ENCODE data around the gene ATP5MC3.

The ATP5MC3 gene

DNA sequence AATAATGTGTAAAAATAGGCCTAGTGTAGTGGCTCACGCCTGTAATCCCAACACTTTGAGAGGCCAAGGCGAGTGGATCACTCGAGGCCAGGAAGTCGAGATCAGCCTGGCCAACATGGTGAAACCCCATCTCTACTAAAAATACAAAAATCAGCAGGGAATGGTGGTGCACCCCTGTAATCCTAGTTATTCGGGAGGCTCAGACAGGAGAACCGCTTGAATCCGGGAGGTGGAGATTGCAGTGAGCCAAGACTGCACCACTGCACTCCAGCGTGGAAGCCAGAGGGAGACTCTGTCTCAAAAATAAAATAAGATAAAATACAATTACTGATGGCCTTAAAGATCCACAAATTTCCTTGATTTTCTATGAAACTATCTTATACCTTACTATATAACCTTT, 17.3 kb downstream of the ATP5MC3 start:
- no peak for DNase-seq (ENCODE audit: low spot score)
- TF ChIP-seq, protein P1, sequence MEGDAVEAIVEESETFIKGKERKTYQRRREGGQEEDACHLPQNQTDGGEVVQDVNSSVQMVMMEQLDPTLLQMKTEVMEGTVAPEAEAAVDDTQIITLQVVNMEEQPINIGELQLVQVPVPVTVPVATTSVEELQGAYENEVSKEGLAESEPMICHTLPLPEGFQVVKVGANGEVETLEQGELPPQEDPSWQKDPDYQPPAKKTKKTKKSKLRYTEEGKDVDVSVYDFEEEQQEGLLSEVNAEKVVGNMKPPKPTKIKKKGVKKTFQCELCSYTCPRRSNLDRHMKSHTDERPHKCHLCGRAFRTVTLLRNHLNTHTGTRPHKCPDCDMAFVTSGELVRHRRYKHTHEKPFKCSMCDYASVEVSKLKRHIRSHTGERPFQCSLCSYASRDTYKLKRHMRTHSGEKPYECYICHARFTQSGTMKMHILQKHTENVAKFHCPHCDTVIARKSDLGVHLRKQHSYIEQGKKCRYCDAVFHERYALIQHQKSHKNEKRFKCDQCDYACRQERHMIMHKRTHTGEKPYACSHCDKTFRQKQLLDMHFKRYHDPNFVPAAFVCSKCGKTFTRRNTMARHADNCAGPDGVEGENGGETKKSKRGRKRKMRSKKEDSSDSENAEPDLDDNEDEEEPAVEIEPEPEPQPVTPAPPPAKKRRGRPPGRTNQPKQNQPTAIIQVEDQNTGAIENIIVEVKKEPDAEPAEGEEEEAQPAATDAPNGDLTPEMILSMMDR (IDR thresholded peaks at IDR 0.05; ENCODE audit: extremely low read depth, insufficient read depth, missing control alignments): no peak
- in situ Hi-C loops (cut with MboI; ENCODE audit: low pct_unique_long_range_greater_than_20kb, low sequenced_read_pairs, unreplicated experiment): no loop called here

DNA sequence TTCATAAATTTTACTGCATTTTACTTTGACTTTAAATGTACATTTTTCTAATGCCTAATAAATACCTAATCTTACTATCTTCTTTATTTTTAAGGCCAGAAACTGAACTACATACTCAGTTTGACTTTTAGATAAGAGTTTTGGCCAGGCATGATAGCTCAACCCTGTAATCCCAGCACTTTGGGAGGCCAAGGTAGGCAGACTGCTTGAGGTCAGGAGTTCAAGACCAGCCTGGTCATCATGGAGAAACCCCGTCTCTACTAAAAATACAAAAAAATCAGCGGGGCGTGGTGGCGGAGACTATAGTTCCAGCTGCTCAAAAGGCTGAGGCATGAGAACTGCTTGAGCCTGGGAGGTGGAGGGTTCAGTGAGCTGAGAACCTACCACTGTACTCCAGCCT, 22.6 kb downstream of the ATP5MC3 start:
- DNase-seq (ENCODE audit: low spot score): no peak
- in situ Hi-C loops (cut with MboI; ENCODE audit: low pct_unique_long_range_greater_than_20kb, low sequenced_read_pairs, unreplicated experiment): no loop called here
- TF ChIP-seq, protein P1 (IDR thresholded peaks at IDR 0.05; ENCODE audit: extremely low read depth, insufficient read depth, missing control alignments): no peak

DNA sequence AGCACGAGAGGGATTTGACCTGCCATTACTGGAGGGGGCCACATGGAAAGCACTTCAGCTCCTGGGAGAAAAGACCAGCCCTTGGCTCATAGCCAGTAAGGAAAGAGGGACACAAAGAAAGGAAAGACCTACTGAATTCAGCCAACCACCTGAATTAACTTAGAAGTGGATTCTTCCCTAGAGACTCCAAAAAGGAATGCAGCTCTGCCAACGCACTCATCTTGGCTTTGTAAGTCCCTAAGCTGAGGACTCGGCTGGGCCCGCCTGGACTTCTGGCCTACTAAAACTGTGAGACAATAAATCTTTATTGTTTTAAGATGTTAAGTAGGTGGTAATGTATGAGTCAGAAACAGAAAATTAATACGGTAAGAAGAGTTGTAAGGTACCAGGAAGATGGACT, 25.0 kb downstream of the ATP5MC3 start:
- in situ Hi-C loops (cut with MboI; ENCODE audit: low pct_unique_long_range_greater_than_20kb, low sequenced_read_pairs, unreplicated experiment): no loop called here

DNA sequence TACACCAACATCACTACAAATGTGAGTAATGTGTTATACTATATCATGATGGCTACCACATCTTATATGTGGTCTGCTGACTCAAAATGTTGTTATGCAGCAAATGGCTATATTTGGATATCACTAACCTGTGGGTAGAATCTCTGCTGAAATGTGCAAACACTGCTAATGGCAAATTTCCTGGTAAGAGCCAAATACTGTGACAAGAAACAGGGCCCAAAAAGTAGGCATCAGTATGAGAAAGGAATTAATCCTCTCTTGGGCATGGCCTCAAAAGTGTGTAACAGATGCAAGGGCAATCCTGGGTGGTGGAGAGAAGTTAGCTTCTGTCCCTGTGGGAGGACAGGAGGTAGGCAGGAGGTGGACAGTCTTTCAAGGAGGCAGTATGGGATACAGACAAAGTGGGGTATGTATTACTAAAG, 26.8 kb downstream of the ATP5MC3 start:
- DNase-seq (ENCODE audit: low spot score): peak; percentile 17
- TF ChIP-seq, protein P1 (IDR thresholded peaks at IDR 0.05; ENCODE audit: extremely low read depth, insufficient read depth, missing control alignments): no peak
- in situ Hi-C loops (cut with MboI; ENCODE audit: low pct_unique_long_range_greater_than_20kb, low sequenced_read_pairs, unreplicated experiment): no loop called here

More for the DNA sequence above, 25.0 kb downstream of the ATP5MC3 start:
- TF ChIP-seq, protein P1 (IDR thresholded peaks at IDR 0.05; ENCODE audit: extremely low read depth, insufficient read depth, missing control alignments): no peak
- DNase-seq (ENCODE audit: low spot score): no peak

DNA sequence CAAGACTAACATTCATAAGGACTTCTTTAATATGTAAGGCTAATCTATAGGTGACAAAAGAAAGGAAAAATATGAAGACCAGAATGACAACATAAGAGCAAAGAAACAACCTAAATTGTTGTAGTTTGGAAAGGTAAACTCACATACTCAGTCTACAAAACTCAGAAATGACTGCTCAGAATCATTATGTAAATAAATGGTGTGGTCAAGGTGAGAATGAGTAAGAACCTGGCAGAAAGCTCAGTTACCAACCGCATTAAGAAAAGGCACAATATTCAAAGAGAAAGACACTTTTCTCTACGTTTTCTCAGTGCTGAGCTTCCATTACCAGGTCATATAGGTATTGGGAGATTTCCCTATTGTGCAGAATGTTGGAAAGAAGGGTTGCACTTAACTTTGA, 29.3 kb downstream of the ATP5MC3 start:
- in situ Hi-C loops (cut with MboI; ENCODE audit: low pct_unique_long_range_greater_than_20kb, low sequenced_read_pairs, unreplicated experiment): no loop called here
- TF ChIP-seq, protein P1 (IDR thresholded peaks at IDR 0.05; ENCODE audit: extremely low read depth, insufficient read depth, missing control alignments): no peak
- no peak for DNase-seq (ENCODE audit: low spot score)

DNA sequence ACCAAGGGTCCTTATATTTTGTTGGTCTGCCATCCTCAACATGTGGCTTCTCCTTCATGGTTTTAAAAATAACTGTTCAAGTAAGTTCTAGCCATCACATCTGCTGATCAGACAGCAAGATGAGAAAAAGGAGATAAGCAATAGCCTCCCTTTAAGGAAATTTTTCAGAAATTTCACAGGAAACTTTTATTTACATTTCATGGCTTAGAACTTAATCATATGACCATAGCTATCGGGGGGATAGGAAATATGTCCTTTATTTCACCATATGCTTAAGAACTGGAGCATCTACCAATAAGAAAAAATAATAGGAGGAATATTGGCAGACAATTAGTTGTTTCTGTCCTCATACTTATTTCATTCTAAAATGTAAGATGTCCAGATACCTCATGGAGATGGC, 29.7 kb downstream of the ATP5MC3 start:
- in situ Hi-C loops (cut with MboI; ENCODE audit: low pct_unique_long_range_greater_than_20kb, low sequenced_read_pairs, unreplicated experiment): no loop called here
- DNase-seq (ENCODE audit: low spot score): no peak
- TF ChIP-seq, protein P1 (IDR thresholded peaks at IDR 0.05; ENCODE audit: extremely low read depth, insufficient read depth, missing control alignments): no peak

DNA sequence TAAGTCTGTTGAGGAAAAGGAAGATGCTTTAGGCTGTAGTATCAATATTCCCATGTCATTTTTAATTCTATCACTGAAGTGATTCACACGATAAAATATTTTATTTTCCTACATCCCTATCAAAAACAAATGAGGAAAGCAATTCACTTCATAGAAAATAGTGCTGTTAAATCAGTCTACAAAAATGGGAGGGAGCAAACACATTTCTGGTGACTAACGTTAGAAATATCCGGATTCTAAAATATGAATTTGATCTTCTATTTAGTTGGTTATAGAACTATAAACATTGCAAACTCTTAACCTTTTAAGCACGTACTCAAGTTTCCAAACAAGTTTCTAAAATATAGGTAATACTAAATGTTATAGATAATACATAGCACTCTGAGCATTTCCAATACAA, 34.3 kb downstream of the ATP5MC3 start:
- in situ Hi-C loops (cut with MboI; ENCODE audit: low pct_unique_long_range_greater_than_20kb, low sequenced_read_pairs, unreplicated experiment): no loop called here
- DNase-seq (ENCODE audit: low spot score): no peak
- TF ChIP-seq, protein P1 (IDR thresholded peaks at IDR 0.05; ENCODE audit: extremely low read depth, insufficient read depth, missing control alignments): no peak
